ENCODE results near the gene SGMS1.
"Not testable (repeated sequence)": the region's sequence is repeated elsewhere in the genome, so short reads cannot be mapped to it uniquely, and the experiment has no call there.

DNA sequence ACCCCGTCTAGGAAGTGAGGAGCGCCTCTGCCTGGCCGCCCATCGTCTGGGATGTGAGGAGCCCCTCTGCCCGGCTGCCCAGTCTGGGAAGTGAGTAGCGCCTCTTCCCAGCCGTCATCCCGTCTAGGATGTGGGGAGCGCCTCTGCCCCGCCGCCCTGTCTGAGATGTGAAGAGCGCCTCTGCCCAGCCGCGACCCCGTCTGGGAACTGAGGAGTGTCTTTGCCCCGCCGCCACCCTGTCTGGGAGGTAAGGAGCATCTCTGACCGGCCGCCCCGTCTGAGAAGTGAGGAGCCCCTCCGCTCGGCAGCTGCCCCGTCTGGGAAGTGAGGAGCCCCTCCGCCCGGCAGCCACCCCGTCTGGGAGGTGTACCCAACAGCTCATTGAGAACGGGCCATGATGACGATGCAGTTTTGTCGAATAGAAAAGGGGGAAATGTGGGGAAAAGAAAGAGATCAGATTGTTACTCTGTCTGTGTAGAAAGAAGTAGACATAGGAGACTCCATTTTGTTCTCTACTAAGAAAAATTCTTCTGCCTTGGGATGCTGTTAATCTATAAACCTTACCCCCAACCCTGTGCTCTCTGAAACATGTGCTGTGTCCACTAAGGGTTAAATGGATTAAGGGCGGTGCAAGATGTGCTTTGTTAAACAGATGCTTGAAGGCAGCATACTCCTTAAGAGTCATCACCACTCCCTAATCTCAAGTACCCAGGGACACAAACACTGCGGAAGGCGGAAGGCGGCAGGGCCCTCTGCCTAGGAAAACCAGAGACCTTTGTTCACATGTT is 267.9 kb downstream of the SGMS1 start:
- TF ChIP-seq, protein P1, sequence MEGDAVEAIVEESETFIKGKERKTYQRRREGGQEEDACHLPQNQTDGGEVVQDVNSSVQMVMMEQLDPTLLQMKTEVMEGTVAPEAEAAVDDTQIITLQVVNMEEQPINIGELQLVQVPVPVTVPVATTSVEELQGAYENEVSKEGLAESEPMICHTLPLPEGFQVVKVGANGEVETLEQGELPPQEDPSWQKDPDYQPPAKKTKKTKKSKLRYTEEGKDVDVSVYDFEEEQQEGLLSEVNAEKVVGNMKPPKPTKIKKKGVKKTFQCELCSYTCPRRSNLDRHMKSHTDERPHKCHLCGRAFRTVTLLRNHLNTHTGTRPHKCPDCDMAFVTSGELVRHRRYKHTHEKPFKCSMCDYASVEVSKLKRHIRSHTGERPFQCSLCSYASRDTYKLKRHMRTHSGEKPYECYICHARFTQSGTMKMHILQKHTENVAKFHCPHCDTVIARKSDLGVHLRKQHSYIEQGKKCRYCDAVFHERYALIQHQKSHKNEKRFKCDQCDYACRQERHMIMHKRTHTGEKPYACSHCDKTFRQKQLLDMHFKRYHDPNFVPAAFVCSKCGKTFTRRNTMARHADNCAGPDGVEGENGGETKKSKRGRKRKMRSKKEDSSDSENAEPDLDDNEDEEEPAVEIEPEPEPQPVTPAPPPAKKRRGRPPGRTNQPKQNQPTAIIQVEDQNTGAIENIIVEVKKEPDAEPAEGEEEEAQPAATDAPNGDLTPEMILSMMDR (IDR thresholded peaks at IDR 0.05; ENCODE audit: low read depth, low read length): not testable (repeated sequence)
- not testable (repeated sequence) for TF ChIP-seq EZH2phosphoT487 (IDR thresholded peaks at IDR 0.05; ENCODE audit: low read depth)
